Thyroid gland (tissue), 4 donors: Measurements from ENCODE around the gene ASF1B.
A peak's percentile ranks its signal among the peaks of the same experiment; 100 is the strongest.

ENCODE experiments used
- POLR2A ChIP-seq, 2 donors: fragments of 450-650 bp; IDR thresholded peaks; one replicate each; pipeline ENCODE4 v1.6.1; 2017; ENCODE audit warnings: antibody characterized with exemption in 2 of 2, mild to moderate bottlenecking in 2 of 2, moderate library complexity in 1 of 2
- TF ChIP-seq, protein P1 (sequence below), 6 experiments: fragments of 200-600 bp in 3 of 6; fragments of 450-650 bp in 3 of 6; sonication (generic) in 3 of 6; IDR thresholded peaks; one replicate each; pipeline ENCODE4 v1.5.1; 2016 to 2019; ENCODE audit warnings: antibody characterized with exemption in 6 of 6, mild to moderate bottlenecking in 2 of 6, inconsistent platforms in 1 of 6, moderate library complexity in 1 of 6

DNA sequence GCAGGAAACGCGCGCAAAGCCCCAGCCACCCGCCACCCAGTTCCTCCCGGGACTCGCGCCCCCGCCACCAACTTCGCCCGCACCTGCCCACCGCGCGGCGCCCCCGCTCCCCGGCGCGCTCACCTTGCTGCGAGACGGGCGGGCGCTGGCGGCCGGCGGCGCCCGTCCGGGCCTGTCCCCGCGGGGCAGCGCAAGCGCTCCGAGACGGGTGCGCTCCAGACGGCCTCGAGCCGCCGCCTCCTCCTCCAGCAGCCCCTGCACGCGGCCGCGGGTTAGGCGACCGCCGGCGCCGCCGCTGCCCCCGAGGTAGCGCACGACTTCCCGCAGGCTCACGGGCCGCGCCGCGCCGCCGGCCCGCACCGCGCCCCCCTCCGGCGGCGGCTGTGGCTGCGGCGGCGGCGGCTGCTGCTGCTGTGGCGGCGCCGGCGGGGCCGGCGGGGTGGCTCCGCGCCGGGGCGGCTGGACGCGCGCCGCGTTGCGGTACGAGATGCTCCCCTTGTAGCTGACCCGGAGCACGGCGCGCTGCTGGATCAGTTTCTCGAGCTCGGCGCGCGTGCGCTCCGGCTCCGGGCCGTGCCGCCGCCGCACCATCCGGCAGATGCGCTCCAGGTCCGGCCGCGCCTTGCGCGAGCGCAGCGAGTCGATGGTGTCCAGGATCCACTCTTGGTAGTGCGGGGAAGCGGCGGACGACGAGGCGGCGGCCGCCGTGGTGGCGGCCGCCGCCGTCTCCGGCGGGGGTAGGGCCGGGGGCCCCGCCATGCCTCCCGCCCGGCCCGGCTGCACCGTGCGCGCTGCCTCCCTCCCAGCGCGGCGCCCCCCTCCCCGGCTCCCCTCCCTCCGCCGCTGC, 46.5 kb downstream of the ASF1B start:
- TF ChIP-seq, protein P1, sequence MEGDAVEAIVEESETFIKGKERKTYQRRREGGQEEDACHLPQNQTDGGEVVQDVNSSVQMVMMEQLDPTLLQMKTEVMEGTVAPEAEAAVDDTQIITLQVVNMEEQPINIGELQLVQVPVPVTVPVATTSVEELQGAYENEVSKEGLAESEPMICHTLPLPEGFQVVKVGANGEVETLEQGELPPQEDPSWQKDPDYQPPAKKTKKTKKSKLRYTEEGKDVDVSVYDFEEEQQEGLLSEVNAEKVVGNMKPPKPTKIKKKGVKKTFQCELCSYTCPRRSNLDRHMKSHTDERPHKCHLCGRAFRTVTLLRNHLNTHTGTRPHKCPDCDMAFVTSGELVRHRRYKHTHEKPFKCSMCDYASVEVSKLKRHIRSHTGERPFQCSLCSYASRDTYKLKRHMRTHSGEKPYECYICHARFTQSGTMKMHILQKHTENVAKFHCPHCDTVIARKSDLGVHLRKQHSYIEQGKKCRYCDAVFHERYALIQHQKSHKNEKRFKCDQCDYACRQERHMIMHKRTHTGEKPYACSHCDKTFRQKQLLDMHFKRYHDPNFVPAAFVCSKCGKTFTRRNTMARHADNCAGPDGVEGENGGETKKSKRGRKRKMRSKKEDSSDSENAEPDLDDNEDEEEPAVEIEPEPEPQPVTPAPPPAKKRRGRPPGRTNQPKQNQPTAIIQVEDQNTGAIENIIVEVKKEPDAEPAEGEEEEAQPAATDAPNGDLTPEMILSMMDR (IDR thresholded peaks at IDR 0.05): peak in 2 of 6 experiments; percentile 26 to 27
- no peak for TF ChIP-seq POLR2A (IDR thresholded peaks at IDR 0.05)
